NB4 (cell line): Measurements from ENCODE around the gene PYM1.

Experiments used
- MAX ChIP-seq: IDR thresholded peaks from 2 replicates; pipeline ENCODE4 v1.6.1; 2011; ENCODE audit warnings: low read depth, low read length
- POLR2A ChIP-seq: IDR thresholded peaks from 2 replicates; pipeline ENCODE4 v1.6.1; 2011; ENCODE audit warnings: mild to moderate bottlenecking; ENCODE audit not compliant: insufficient read length; ENCODE audit errors: extremely low read depth
- TF ChIP-seq, protein P1 (sequence below): IDR thresholded peaks from one replicate; pipeline ENCODE4 v1.5.1; 2012; ENCODE audit warnings: low read depth, low read length

- TF ChIP-seq POLR2A (no peak), MAX (no peak)
- TF ChIP-seq, protein P1, sequence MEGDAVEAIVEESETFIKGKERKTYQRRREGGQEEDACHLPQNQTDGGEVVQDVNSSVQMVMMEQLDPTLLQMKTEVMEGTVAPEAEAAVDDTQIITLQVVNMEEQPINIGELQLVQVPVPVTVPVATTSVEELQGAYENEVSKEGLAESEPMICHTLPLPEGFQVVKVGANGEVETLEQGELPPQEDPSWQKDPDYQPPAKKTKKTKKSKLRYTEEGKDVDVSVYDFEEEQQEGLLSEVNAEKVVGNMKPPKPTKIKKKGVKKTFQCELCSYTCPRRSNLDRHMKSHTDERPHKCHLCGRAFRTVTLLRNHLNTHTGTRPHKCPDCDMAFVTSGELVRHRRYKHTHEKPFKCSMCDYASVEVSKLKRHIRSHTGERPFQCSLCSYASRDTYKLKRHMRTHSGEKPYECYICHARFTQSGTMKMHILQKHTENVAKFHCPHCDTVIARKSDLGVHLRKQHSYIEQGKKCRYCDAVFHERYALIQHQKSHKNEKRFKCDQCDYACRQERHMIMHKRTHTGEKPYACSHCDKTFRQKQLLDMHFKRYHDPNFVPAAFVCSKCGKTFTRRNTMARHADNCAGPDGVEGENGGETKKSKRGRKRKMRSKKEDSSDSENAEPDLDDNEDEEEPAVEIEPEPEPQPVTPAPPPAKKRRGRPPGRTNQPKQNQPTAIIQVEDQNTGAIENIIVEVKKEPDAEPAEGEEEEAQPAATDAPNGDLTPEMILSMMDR = no peak
Observed at GRCh38 chr12:55972911-55973598, 45.4 kb upstream of the PYM1 start.
